Gastrocnemius medialis (tissue), 4 donors: ENCODE data around the gene CALU.

Experiments
- CTCF ChIP-seq, 5 experiments: fragments of 450-650 bp in 3 of 5; fragments of 200-600 bp in 2 of 5; sonication (generic) in 2 of 5; IDR thresholded peaks in 4 of 5; conservative IDR thresholded peaks in 1 of 5; 1 replicate in 4 of 5; 2 replicates in 1 of 5; pipeline ENCODE4 v1.5.1; 2016 to 2019; ENCODE audit warnings: antibody characterized with exemption in 5 of 5, mild to moderate bottlenecking in 3 of 5, moderate library complexity in 3 of 5
- POLR2A ChIP-seq, 2 donors: fragments of 450-650 bp; IDR thresholded peaks; one replicate each; pipeline ENCODE4 v1.6.1; 2017; ENCODE audit warnings: antibody characterized with exemption in 2 of 2, mild to moderate bottlenecking in 2 of 2, moderate library complexity in 2 of 2

- TF ChIP-seq CTCF (IDR thresholded peaks at IDR 0.05 in 4 of 5, conservative IDR thresholded peaks at IDR 0.05 in 1 of 5) (no peak), POLR2A (IDR thresholded peaks at IDR 0.05) (no peak)
Observed at GRCh38 chr7:128775744-128776474, 36.8 kb downstream of the CALU start, which contains the start of gene OPN1SW.
